Measurements from ENCODE around the gene DNASE1L3. TPM values are rescaled to one million over a fixed set of nuclear protein-coding genes. Genes with fewer than 3 reads are reported as not detected.
"Not testable (repeated sequence)": the region's sequence is repeated elsewhere in the genome, so short reads cannot be mapped to it uniquely, and the experiment has no call there.

DNASE1L3 gene
- total RNA-seq, 2 experiments from 2014 or later = not detected

- intact Hi-C loops (cut with micrococcal nuclease) = no loop called here
- no peaks in the 10 kb centered on the region for H3K9me3 Mint-ChIP-seq
- H3K4me3 Mint-ChIP-seq = no peak overlapping the region
- DNase-seq = no peak
- no peak overlapping the region for H3K27ac Mint-ChIP-seq
- CTCF ChIA-PET = interaction anchor here (0.6 to 1.5 kb wide), 4 partner anchors 10 to 1033 kb away, joined by 3 to 10 read pairs (median 5); no protein-coding TSS in a partner anchor
- peaks cover 9% of the 10 kb centered on the region for H3K4me1 Mint-ChIP-seq (ENCODE audit: low read depth)
- peaks cover under 1% of the 10 kb centered on the region for H3K36me3 Mint-ChIP-seq (ENCODE audit: low read depth)
- peaks cover 5% of the 10 kb centered on the region for H3K27me3 Mint-ChIP-seq (ENCODE audit: low read depth)
Observed at GRCh38 chr3:58207954-58208353, 2.8 kb downstream of the DNASE1L3 start.

- CTCF ChIA-PET = interaction anchor here (1.5 kb wide), 1 partner anchor 11 kb away, joined by 10 read pairs; no protein-coding TSS in a partner anchor
- peak; percentile 64 for DNase-seq
Observed at GRCh38 chr3:58206406-58207011, 4.3 kb downstream of the DNASE1L3 start.

DNA sequence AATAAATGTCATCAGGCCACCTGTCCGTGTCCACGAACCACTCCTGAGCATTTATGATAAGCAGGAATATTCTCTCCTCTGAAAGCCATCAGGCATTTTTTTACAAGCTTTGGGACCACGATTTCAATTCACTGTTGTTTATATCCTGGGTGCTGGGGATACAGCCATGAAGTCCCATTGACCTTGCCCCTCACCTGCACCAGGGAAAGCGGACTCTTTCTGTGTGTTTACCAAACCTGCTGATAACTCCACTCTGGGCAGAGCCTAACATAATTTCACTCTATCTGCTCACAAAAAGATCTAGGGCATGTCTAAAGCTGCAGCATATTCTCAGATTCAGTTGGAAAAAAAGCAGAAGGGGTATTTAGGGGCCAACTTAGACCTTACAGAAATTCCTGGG lies 4.8 kb downstream of the DNASE1L3 start:
- H3K36me3 Mint-ChIP-seq (ENCODE audit: low read depth) = peaks cover 4% of the 10 kb centered on the region
- H3K27ac Mint-ChIP-seq = no peak overlapping the region
- intact Hi-C loops (cut with micrococcal nuclease) = loop anchor here (1.0 kb wide), 1 partner anchor 8 kb away; no protein-coding TSS in a partner anchor
- CTCF ChIA-PET = no interaction called here
- H3K27me3 Mint-ChIP-seq (ENCODE audit: low read depth) = peaks cover 5% of the 10 kb centered on the region
- H3K9me3 Mint-ChIP-seq = peaks cover 2% of the 10 kb centered on the region
- no peak overlapping the region for H3K4me3 Mint-ChIP-seq
- DNase-seq = no peak
- peaks cover 9% of the 10 kb centered on the region for H3K4me1 Mint-ChIP-seq (ENCODE audit: low read depth)

More at GRCh38 chr3:58206406-58207011, 4.3 kb downstream of the DNASE1L3 start:
- H3K36me3 Mint-ChIP-seq (ENCODE audit: low read depth) = peaks cover 4% of the 10 kb centered on the region
- intact Hi-C loops (cut with micrococcal nuclease) = loop anchor here (1.0 kb wide), 1 partner anchor 8 kb away; no protein-coding TSS in a partner anchor
- no peak overlapping the region for H3K27ac Mint-ChIP-seq
- H3K4me1 Mint-ChIP-seq (ENCODE audit: low read depth) = peaks cover 9% of the 10 kb centered on the region
- peaks cover 5% of the 10 kb centered on the region for H3K27me3 Mint-ChIP-seq (ENCODE audit: low read depth)
- H3K4me3 Mint-ChIP-seq = no peak overlapping the region
- peaks cover 2% of the 10 kb centered on the region for H3K9me3 Mint-ChIP-seq

DNA sequence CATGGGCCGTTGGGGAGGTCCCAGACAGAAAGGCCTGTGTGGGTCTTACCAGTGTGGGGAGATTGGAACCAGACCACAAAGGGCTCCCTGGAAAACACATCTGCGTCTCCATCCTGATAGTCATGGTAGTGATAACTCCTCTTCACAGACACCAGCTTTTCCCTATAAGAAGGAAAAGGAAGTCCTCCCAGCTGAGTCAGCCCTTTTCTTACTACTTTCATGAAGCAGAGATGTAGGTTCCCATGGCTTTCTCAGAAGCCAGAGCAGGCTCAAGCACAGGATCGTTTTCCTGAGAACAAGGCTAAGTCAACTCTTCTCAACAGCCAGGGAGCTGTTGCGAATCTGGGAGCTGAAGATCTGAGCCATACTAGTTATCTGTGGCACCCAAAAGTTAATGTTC lies 6.1 kb downstream of the DNASE1L3 start:
- DNase-seq = no peak
- intact Hi-C loops (cut with micrococcal nuclease) = no loop called here
- H3K27me3 Mint-ChIP-seq (ENCODE audit: low read depth) = peaks cover 2% of the 10 kb centered on the region
- CTCF ChIA-PET = interaction anchor here (0.9 to 1.5 kb wide), 3 partner anchors 12 to 38 kb away, joined by 3 to 4 read pairs (median 3); no protein-coding TSS in a partner anchor
- peaks cover 4% of the 10 kb centered on the region for H3K36me3 Mint-ChIP-seq (ENCODE audit: low read depth)
- H3K4me3 Mint-ChIP-seq = no peak overlapping the region
- peaks cover 2% of the 10 kb centered on the region for H3K9me3 Mint-ChIP-seq
- H3K27ac Mint-ChIP-seq = no peak overlapping the region
- peaks cover 14% of the 10 kb centered on the region for H3K4me1 Mint-ChIP-seq (ENCODE audit: low read depth)

- Mint-ChIP-seq H3K27me3 (ENCODE audit: low read depth) (peaks cover 2% of the 10 kb centered on the region), H3K27ac (no peak overlapping the region), H3K9me3 (peaks cover 2% of the 10 kb centered on the region), H3K36me3 (ENCODE audit: low read depth) (peaks cover 4% of the 10 kb centered on the region), H3K4me3 (no peak overlapping the region), H3K4me1 (ENCODE audit: low read depth) (peaks cover 14% of the 10 kb centered on the region)
- no peak for DNase-seq
- intact Hi-C loops (cut with micrococcal nuclease) = no loop called here
- CTCF ChIA-PET = interaction anchor here (1.1 to 1.7 kb wide), 3 partner anchors 13 to 96 kb away, joined by 3 to 8 read pairs (median 3); no protein-coding TSS in a partner anchor
Observed at GRCh38 chr3:58203541-58203940, 7.2 kb downstream of the DNASE1L3 start.

DNA sequence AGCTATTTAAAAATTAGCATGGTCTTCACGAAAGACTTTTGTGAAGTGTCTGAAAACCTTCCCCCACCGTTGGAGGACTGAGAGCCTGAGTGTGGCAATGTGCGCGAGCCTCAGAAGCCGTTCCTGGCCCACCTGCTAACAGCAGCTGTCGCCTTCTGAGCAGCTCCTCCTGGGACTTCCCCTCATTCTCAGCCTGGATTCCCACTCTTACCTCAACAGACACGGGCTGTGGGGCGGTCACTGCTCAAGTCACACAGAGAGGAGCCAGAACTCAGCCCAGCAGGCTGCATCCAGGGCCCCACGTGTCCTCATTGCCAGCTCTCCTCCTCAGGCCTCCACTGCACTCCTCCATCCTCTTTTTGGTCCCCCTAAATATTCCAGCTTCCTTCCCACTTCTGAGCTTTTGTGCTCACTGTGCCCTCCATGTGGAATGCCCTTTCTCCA lies 7.8 kb downstream of the DNASE1L3 start:
- CTCF ChIA-PET = interaction anchor here (0.7 to 1.7 kb wide), 5 partner anchors 14 to 941 kb away, joined by 3 to 8 read pairs (median 3); no protein-coding TSS in a partner anchor
- no peak for DNase-seq
- peaks cover 2% of the 10 kb centered on the region for H3K27me3 Mint-ChIP-seq (ENCODE audit: low read depth)
- peaks cover 2% of the 10 kb centered on the region for H3K9me3 Mint-ChIP-seq
- no peak overlapping the region for H3K27ac Mint-ChIP-seq
- peaks cover 4% of the 10 kb centered on the region for H3K36me3 Mint-ChIP-seq (ENCODE audit: low read depth)
- H3K4me1 Mint-ChIP-seq (ENCODE audit: low read depth) = peaks cover 14% of the 10 kb centered on the region
- H3K4me3 Mint-ChIP-seq = no peak overlapping the region
- intact Hi-C loops (cut with micrococcal nuclease) = no loop called here

DNA sequence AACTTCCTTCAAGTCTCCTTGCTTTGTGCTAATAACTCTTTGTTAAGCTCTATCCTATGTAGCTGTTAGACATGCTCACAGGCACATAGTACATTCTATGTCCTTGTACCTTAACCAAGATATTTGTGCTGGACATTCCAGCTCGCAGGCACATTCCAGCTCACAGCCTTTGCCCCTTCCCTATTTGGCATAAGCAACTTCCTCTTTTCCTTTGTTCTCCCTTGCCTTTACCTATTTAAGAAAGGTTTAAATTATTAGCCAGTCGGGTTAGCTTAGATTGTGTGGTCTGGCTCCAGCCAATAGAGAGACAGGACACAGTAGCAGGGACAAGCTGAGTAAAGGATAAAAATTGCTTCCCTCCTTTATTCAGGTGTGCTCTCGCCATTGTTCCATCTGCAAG lies 9.3 kb downstream of the DNASE1L3 start:
- H3K27me3 Mint-ChIP-seq (ENCODE audit: low read depth); intact Hi-C loops (cut with micrococcal nuclease): not testable (repeated sequence)

DNA sequence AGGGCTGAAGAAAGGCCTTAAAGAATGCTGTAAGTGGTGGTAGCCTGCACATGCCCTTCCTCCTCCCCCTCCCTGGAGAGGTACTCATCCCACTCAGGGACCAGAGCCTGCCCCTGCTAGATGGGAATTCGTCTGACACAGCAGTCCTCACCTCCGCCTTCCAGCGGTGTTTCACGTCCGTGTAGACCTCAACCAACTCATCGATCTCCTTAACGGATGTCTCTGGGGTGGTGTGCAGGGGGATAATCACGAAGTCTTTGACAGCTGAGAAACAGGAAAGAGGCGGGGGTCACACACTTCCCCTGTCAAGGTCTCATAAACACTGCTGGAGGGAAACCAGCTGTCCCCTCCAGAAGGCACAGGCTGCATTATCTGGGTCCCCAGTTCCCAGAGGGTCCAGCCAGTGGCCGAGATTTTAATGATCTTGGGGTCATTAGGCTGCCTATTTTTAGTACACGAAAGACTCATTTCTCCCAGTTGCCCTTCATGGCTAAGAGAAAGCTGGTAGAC lies 9.9 kb downstream of the DNASE1L3 start:
- Mint-ChIP-seq H3K27ac (no peak overlapping the region), H3K9me3 (peaks cover 2% of the 10 kb centered on the region), H3K4me1 (ENCODE audit: low read depth) (peaks cover 6% of the 10 kb centered on the region), H3K27me3 (ENCODE audit: low read depth) (peaks cover 2% of the 10 kb centered on the region), H3K4me3 (no peak overlapping the region), H3K36me3 (ENCODE audit: low read depth) (peaks cover 4% of the 10 kb centered on the region)
- no peak for DNase-seq
- CTCF ChIA-PET = interaction anchor here (0.9 to 1.7 kb wide), 3 partner anchors 12 to 16 kb away, joined by 3 to 8 read pairs (median 3); no protein-coding TSS in a partner anchor
- intact Hi-C loops (cut with micrococcal nuclease) = no loop called here

More for the DNA sequence above, 9.3 kb downstream of the DNASE1L3 start:
- H3K9me3 Mint-ChIP-seq; H3K36me3 Mint-ChIP-seq (ENCODE audit: low read depth); DNase-seq; H3K27ac Mint-ChIP-seq; H3K4me3 Mint-ChIP-seq: not testable (repeated sequence)
- CTCF ChIA-PET = interaction anchor here (0.7 to 1.1 kb wide), 4 partner anchors 12 to 412 kb away, joined by 3 to 4 read pairs (median 4); no protein-coding TSS in a partner anchor
- H3K4me1 Mint-ChIP-seq (ENCODE audit: low read depth) = peaks cover 10% of the 10 kb centered on the region

- Mint-ChIP-seq H3K36me3 (ENCODE audit: low read depth) (peaks cover 4% of the 10 kb centered on the region), H3K4me1 (ENCODE audit: low read depth) (peaks cover 6% of the 10 kb centered on the region), H3K27me3 (ENCODE audit: low read depth) (peaks cover 2% of the 10 kb centered on the region), H3K27ac (no peak overlapping the region), H3K9me3 (peaks cover 2% of the 10 kb centered on the region), H3K4me3 (no peak overlapping the region)
- intact Hi-C loops (cut with micrococcal nuclease) = no loop called here
- DNase-seq = no peak
- CTCF ChIA-PET = interaction anchor here (0.9 to 1.7 kb wide), 3 partner anchors 12 to 17 kb away, joined by 3 to 8 read pairs (median 3); no protein-coding TSS in a partner anchor
Observed at GRCh38 chr3:58200121-58200709, 10.6 kb downstream of the DNASE1L3 start.

GRCh38 chr3:58198804-58199203 lies 12.0 kb downstream of the DNASE1L3 start:
- Mint-ChIP-seq H3K4me3 (no peak overlapping the region), H3K36me3 (ENCODE audit: low read depth) (peaks cover 4% of the 10 kb centered on the region), H3K9me3 (peaks cover 2% of the 10 kb centered on the region), H3K4me1 (ENCODE audit: low read depth) (peaks cover 6% of the 10 kb centered on the region), H3K27ac (no peak overlapping the region), H3K27me3 (ENCODE audit: low read depth) (peaks cover 2% of the 10 kb centered on the region)
- intact Hi-C loops (cut with micrococcal nuclease) = loop anchor here (2.0 kb wide), 1 partner anchor 16 kb away; no protein-coding TSS in a partner anchor
- CTCF ChIA-PET = interaction anchor here (0.7 to 2.1 kb wide), 2 partner anchors 10 to 116 kb away, joined by 3 to 6 read pairs; no protein-coding TSS in a partner anchor
- DNase-seq = no peak

GRCh38 chr3:58198362-58198761 lies 12.4 kb downstream of the DNASE1L3 start:
- peaks cover 2% of the 10 kb centered on the region for H3K9me3 Mint-ChIP-seq
- H3K27ac Mint-ChIP-seq = no peak overlapping the region
- no peak overlapping the region for H3K4me3 Mint-ChIP-seq
- intact Hi-C loops (cut with micrococcal nuclease) = loop anchor here (2.0 kb wide), 1 partner anchor 16 kb away; no protein-coding TSS in a partner anchor
- CTCF ChIA-PET = interaction anchor here (2.1 kb wide), 1 partner anchor 10 kb away, joined by 6 read pairs; no protein-coding TSS in a partner anchor
- H3K36me3 Mint-ChIP-seq (ENCODE audit: low read depth) = peaks cover 4% of the 10 kb centered on the region
- H3K4me1 Mint-ChIP-seq (ENCODE audit: low read depth) = peaks cover 6% of the 10 kb centered on the region
- peaks cover 2% of the 10 kb centered on the region for H3K27me3 Mint-ChIP-seq (ENCODE audit: low read depth)
- peak; percentile 22 for DNase-seq

DNA sequence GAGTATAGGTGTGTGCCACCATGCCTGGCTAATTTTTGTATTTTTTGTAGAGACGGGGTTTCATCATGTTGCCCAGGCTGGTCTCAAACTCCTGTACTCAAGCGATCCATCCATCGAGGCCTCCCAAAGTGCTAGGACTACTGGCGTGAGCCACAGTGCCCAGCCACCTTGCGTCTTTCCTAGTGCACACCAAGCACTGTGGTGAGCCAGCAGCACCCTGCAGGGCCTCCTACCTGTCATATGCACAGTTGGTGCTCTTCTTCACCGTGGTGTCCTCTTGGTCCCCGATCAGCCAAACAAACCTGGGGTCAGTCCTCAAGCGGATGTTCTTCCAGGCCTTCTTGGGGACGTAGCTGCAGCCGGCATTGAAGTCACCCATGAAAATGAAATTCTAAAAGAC lies 13.2 kb downstream of the DNASE1L3 start:
- no peak for DNase-seq
- peaks cover 2% of the 10 kb centered on the region for H3K9me3 Mint-ChIP-seq
- no peak overlapping the region for H3K4me3 Mint-ChIP-seq
- intact Hi-C loops (cut with micrococcal nuclease) = no loop called here
- peaks cover 2% of the 10 kb centered on the region for H3K36me3 Mint-ChIP-seq (ENCODE audit: low read depth)
- H3K4me1 Mint-ChIP-seq (ENCODE audit: low read depth) = peaks cover 6% of the 10 kb centered on the region
- CTCF ChIA-PET = interaction anchor here (1.3 to 2.1 kb wide), 2 partner anchors 9 to 109 kb away, joined by 3 to 6 read pairs; partner anchors contain the start of gene HTD2
- H3K27me3 Mint-ChIP-seq (ENCODE audit: low read depth) = no peaks in the 10 kb centered on the region
- H3K27ac Mint-ChIP-seq = no peak overlapping the region

All from activated naive CD4-positive, alpha-beta T cell treated with anti-CD3 and anti-CD28 coated beads for 36 hours (primary cell).